GM23338 (cell line): ENCODE measurements around the gene ZNF516.

ENCODE experiments used
- CREB1 ChIP-seq: fragments of 250-450 bp; sonication (Bioruptor Pico); IDR thresholded peaks from 2 replicates; pipeline ENCODE4 v1.5.0; 2020; ENCODE audit warnings: low read depth, mild to moderate bottlenecking, moderate library complexity
- EZH2 ChIP-seq: fragments of 200-600 bp; sonication (generic); IDR thresholded peaks from one replicate; pipeline ENCODE4 v1.8.0; 2017; ENCODE audit warnings: antibody characterized with exemption, mild to moderate bottlenecking, low read depth; ENCODE audit not compliant: unreplicated experiment
- EZH2phosphoT487 ChIP-seq: fragments of 200-600 bp; sonication (generic); IDR thresholded peaks from one replicate; pipeline ENCODE4 v1.8.1; 2018; ENCODE audit warnings: antibody characterized with exemption; ENCODE audit not compliant: unreplicated experiment
- POLR2AphosphoS5 ChIP-seq: IDR thresholded peaks from 2 replicates; pipeline ENCODE4 v1.6.1; 2016; ENCODE audit warnings: antibody characterized with exemption, low read depth
- ZNF462 ChIP-seq: fragments of 250-450 bp; sonication (Bioruptor Pico); IDR thresholded peaks from 2 replicates; pipeline ENCODE4 v1.5.0; 2020; ENCODE audit warnings: mild to moderate bottlenecking, moderate library complexity
- TF ChIP-seq, protein P1 (sequence below), 2 experiments: fragments of 200-600 bp in 1 of 2; sonication (generic) in 1 of 2; conservative IDR thresholded peaks; 2 replicates each; pipeline versions ENCODE4 v1.5.1 to v1.6.1; 2016 to 2017; ENCODE audit warnings: antibody characterized with exemption in 2 of 2, low read depth in 2 of 2, mild to moderate bottlenecking in 2 of 2, moderate library complexity in 1 of 2
- TF ChIP-seq, protein P2 (sequence below): IDR thresholded peaks from one replicate; pipeline ENCODE4 v1.6.1; 2018; ENCODE audit warnings: antibody characterized with exemption; ENCODE audit not compliant: unreplicated experiment
- TF ChIP-seq, protein P3 (sequence below): IDR thresholded peaks from 2 replicates; pipeline ENCODE4 v1.6.1; 2016; ENCODE audit warnings: antibody characterized with exemption

DNA sequence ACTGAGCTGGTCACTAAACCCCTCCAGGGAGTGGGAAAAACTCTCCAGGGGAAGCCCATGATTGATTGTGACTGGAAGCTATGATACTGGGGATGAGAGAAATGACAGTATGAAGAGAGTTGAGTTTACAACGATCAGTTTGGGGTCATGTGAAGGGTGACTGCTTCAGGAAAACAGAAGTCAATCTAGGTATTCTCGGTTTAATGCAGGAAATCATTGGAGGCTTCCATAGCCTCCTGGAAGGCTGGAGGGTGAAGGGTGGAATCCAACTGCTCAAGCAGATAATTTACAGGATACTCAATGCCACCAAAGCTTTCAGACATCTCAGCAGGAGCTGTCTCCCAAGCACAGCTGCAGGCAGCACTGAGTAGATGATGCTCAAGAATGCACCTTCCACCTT lies 154.6 kb downstream of the ZNF516 start:
- TF ChIP-seq, protein P1, sequence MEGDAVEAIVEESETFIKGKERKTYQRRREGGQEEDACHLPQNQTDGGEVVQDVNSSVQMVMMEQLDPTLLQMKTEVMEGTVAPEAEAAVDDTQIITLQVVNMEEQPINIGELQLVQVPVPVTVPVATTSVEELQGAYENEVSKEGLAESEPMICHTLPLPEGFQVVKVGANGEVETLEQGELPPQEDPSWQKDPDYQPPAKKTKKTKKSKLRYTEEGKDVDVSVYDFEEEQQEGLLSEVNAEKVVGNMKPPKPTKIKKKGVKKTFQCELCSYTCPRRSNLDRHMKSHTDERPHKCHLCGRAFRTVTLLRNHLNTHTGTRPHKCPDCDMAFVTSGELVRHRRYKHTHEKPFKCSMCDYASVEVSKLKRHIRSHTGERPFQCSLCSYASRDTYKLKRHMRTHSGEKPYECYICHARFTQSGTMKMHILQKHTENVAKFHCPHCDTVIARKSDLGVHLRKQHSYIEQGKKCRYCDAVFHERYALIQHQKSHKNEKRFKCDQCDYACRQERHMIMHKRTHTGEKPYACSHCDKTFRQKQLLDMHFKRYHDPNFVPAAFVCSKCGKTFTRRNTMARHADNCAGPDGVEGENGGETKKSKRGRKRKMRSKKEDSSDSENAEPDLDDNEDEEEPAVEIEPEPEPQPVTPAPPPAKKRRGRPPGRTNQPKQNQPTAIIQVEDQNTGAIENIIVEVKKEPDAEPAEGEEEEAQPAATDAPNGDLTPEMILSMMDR (conservative IDR thresholded peaks at IDR 0.05; ENCODE audit: low read depth in 2 of 2): no peak
- TF ChIP-seq POLR2AphosphoS5: no peak
- no peak for TF ChIP-seq ZNF462
- TF ChIP-seq CREB1 (CRISPR knock-in tag): no peak
- no peak for TF ChIP-seq EZH2
- TF ChIP-seq, protein P2, sequence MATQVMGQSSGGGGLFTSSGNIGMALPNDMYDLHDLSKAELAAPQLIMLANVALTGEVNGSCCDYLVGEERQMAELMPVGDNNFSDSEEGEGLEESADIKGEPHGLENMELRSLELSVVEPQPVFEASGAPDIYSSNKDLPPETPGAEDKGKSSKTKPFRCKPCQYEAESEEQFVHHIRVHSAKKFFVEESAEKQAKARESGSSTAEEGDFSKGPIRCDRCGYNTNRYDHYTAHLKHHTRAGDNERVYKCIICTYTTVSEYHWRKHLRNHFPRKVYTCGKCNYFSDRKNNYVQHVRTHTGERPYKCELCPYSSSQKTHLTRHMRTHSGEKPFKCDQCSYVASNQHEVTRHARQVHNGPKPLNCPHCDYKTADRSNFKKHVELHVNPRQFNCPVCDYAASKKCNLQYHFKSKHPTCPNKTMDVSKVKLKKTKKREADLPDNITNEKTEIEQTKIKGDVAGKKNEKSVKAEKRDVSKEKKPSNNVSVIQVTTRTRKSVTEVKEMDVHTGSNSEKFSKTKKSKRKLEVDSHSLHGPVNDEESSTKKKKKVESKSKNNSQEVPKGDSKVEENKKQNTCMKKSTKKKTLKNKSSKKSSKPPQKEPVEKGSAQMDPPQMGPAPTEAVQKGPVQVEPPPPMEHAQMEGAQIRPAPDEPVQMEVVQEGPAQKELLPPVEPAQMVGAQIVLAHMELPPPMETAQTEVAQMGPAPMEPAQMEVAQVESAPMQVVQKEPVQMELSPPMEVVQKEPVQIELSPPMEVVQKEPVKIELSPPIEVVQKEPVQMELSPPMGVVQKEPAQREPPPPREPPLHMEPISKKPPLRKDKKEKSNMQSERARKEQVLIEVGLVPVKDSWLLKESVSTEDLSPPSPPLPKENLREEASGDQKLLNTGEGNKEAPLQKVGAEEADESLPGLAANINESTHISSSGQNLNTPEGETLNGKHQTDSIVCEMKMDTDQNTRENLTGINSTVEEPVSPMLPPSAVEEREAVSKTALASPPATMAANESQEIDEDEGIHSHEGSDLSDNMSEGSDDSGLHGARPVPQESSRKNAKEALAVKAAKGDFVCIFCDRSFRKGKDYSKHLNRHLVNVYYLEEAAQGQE: no peak
- TF ChIP-seq, protein P3, sequence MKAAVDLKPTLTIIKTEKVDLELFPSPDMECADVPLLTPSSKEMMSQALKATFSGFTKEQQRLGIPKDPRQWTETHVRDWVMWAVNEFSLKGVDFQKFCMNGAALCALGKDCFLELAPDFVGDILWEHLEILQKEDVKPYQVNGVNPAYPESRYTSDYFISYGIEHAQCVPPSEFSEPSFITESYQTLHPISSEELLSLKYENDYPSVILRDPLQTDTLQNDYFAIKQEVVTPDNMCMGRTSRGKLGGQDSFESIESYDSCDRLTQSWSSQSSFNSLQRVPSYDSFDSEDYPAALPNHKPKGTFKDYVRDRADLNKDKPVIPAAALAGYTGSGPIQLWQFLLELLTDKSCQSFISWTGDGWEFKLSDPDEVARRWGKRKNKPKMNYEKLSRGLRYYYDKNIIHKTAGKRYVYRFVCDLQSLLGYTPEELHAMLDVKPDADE: no peak
- no peak for TF ChIP-seq EZH2phosphoT487
